Measurements from ENCODE around the gene EDIL3. TPM values are rescaled to one million over a fixed set of nuclear protein-coding genes. Genes with fewer than 3 reads are reported as not detected.

The EDIL3 gene
- total RNA-seq, 1 donor from 2014 or later, result 604 TPM

DNA sequence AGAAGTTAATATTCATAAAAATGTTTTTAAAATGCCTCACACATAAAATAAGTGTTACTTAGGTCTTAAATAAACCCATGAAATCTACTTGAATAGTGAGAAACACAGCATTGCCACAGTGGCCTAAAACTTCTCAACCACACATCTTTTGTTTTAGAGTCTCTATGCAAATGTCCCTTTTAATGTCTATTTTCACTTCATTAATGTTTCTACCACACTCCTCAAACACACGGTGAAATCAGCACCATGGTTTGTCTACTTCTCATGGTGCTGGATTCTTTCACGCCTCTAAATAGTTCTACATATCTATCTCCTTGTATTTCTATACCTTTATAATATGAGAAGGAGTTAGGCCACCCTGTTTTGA lies 111.2 kb downstream of the EDIL3 start:
- no peaks in the 10 kb centered on the region for H3K27me3 Mint-ChIP-seq (ENCODE audit: low read depth)
- TF ChIP-seq, protein P1, sequence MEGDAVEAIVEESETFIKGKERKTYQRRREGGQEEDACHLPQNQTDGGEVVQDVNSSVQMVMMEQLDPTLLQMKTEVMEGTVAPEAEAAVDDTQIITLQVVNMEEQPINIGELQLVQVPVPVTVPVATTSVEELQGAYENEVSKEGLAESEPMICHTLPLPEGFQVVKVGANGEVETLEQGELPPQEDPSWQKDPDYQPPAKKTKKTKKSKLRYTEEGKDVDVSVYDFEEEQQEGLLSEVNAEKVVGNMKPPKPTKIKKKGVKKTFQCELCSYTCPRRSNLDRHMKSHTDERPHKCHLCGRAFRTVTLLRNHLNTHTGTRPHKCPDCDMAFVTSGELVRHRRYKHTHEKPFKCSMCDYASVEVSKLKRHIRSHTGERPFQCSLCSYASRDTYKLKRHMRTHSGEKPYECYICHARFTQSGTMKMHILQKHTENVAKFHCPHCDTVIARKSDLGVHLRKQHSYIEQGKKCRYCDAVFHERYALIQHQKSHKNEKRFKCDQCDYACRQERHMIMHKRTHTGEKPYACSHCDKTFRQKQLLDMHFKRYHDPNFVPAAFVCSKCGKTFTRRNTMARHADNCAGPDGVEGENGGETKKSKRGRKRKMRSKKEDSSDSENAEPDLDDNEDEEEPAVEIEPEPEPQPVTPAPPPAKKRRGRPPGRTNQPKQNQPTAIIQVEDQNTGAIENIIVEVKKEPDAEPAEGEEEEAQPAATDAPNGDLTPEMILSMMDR (IDR thresholded peaks at IDR 0.05), result no peak
- no peak overlapping the region for H3K4me3 Mint-ChIP-seq (ENCODE audit: unreplicated experiment)
- DNase-seq (ENCODE audit: low spot score), result no peak
- H3K9me3 Mint-ChIP-seq (ENCODE audit: low read depth), result no peaks in the 10 kb centered on the region
- H3K36me3 Mint-ChIP-seq (ENCODE audit: low read depth), result no peaks in the 10 kb centered on the region
- peaks cover 71% of the 10 kb centered on the region for H3K4me1 Mint-ChIP-seq (ENCODE audit: low read depth)
- peak overlapping the region; percentile 94 for H3K27ac Mint-ChIP-seq (ENCODE audit: unreplicated experiment)

DNA sequence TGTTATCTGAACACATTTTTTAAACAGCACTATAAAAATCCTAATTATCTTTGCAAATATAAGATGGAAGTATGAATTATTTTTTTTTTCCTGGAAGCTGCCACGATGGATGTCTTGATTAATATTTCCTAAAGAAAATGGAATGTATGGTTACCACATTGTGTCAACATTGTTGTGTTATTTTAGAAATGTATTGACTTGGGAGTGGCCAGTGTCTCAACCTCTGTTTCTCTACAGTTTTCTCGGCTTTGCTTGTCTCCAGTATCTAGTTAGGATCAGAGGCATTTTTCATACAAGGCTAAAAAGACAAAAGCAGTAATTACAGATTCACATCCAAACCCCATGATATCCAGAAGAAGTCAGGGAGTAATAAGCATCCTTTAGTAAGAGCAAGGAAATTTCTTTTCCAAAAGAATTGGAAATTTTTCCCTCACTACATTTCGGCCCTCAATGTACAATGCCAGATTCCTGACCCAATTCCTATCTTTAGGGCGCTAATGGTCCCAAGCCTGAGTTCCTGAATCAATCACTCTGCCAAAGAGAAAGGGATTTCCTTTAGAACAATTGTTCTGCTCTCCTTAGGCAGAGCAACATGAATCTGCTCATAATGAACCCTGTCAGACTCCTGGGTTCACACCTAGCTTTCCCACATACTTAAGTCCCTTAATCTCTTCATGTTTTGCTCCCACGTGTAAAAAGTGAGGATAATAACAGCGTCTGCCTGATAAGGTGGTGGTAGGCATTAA lies 111.7 kb downstream of the EDIL3 start:
- peak overlapping the region; percentile 23 for H3K4me3 Mint-ChIP-seq (ENCODE audit: unreplicated experiment)
- no peaks in the 10 kb centered on the region for H3K36me3 Mint-ChIP-seq (ENCODE audit: low read depth)
- peak overlapping the region; percentile 94 for H3K27ac Mint-ChIP-seq (ENCODE audit: unreplicated experiment)
- H3K9me3 Mint-ChIP-seq (ENCODE audit: low read depth), result no peaks in the 10 kb centered on the region
- H3K4me1 Mint-ChIP-seq (ENCODE audit: low read depth), result peaks cover 71% of the 10 kb centered on the region
- H3K27me3 Mint-ChIP-seq (ENCODE audit: low read depth), result no peaks in the 10 kb centered on the region
- no peak for DNase-seq (ENCODE audit: low spot score)
- TF ChIP-seq, protein P1 (IDR thresholded peaks at IDR 0.05), result no peak

DNA sequence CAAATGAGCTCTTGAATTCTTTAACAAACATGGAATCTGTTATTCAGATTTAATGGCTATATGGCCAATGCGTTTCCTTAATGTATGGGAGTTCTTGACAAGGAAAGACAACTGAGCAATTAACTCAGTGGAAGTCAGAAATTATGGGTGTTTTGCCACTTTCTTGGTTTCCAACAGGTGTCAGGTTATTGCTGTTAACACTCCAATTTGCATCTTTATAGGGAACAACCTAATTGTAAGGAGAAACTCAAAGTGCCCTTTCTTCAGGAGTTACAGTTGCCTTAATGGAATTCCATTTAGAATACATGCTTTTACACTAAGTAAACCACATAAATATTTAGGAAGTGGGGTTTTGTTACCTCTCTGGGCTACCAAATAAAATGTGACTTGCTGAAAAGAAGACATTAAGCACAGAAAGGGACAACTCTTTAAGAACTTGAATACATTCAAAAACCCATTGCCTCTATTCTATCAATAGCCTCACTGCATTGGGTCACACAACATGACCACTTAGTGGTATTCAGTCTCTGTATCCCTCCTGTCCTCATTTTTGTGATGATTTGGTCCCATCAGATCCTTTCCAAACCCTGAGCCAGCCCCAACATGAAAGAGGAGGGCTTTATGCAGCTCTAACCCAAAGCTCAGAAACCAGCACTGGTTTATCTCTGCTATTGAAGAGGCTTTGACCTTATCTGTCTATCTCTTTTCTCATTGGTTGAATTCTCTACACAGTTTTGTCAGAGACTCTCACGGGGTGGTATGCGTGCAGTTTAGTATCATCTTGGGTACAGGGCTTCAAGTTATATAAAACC lies 118.7 kb downstream of the EDIL3 start:
- peak overlapping the region; percentile 17 for H3K27ac Mint-ChIP-seq (ENCODE audit: unreplicated experiment)
- no peaks in the 10 kb centered on the region for H3K9me3 Mint-ChIP-seq (ENCODE audit: low read depth)
- no peaks in the 10 kb centered on the region for H3K27me3 Mint-ChIP-seq (ENCODE audit: low read depth)
- H3K4me1 Mint-ChIP-seq (ENCODE audit: low read depth), result peaks cover 65% of the 10 kb centered on the region
- DNase-seq (ENCODE audit: low spot score), result no peak
- TF ChIP-seq, protein P1 (IDR thresholded peaks at IDR 0.05), result no peak
- H3K36me3 Mint-ChIP-seq (ENCODE audit: low read depth), result peaks cover 2% of the 10 kb centered on the region
- no peak overlapping the region for H3K4me3 Mint-ChIP-seq (ENCODE audit: unreplicated experiment)

DNA sequence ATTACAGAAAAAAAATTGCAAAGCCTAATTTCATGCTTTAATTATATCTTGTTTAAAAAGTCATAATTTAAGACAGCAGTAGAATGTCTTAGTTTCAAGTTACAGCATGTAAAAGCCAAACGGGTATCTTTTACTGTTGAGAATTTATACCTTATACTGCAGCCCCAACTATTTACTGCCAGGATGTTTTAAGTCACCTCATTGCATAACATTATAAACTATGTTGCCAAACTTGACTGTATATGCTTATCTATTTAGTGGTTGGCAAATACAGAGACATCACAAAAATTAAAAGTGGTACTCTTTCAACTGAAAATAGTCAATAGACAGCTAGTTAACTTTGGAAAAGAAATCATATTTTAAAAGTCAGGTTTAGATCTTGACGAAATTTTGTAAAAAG lies 119.5 kb downstream of the EDIL3 start:
- H3K4me1 Mint-ChIP-seq (ENCODE audit: low read depth), result peaks cover 70% of the 10 kb centered on the region
- peaks cover 2% of the 10 kb centered on the region for H3K36me3 Mint-ChIP-seq (ENCODE audit: low read depth)
- H3K9me3 Mint-ChIP-seq (ENCODE audit: low read depth), result no peaks in the 10 kb centered on the region
- H3K27ac Mint-ChIP-seq (ENCODE audit: unreplicated experiment), result no peak overlapping the region
- TF ChIP-seq, protein P1 (IDR thresholded peaks at IDR 0.05), result no peak
- no peak overlapping the region for H3K4me3 Mint-ChIP-seq (ENCODE audit: unreplicated experiment)
- DNase-seq (ENCODE audit: low spot score), result no peak
- H3K27me3 Mint-ChIP-seq (ENCODE audit: low read depth), result no peaks in the 10 kb centered on the region

DNA sequence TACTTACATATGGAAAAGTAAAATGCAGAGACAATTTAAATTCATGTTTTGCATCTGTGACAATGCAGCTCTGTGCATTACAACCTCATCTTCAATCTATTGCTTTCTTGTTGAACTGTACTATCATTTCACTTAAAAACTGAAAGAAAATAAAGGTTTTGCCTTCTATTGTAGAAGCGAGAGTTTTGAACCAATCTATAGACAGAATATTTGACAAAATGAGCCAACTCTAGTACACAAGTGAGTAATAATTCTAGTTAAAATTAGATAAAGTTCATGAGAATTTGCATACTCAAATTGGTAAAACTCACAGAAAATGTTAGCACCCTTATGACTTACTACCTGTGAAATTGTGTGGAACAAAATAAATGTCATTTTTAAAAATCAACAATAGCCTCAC lies 123.7 kb downstream of the EDIL3 start:
- H3K36me3 Mint-ChIP-seq (ENCODE audit: low read depth), result peaks cover 2% of the 10 kb centered on the region
- H3K27me3 Mint-ChIP-seq (ENCODE audit: low read depth), result no peaks in the 10 kb centered on the region
- TF ChIP-seq, protein P1 (IDR thresholded peaks at IDR 0.05), result no peak

More for the DNA sequence above, 123.7 kb downstream of the EDIL3 start:
- no peak for DNase-seq (ENCODE audit: low spot score)
- H3K4me3 Mint-ChIP-seq (ENCODE audit: unreplicated experiment), result no peak overlapping the region
- H3K27ac Mint-ChIP-seq (ENCODE audit: unreplicated experiment), result no peak overlapping the region
- H3K4me1 Mint-ChIP-seq (ENCODE audit: low read depth), result peaks cover 68% of the 10 kb centered on the region
- no peaks in the 10 kb centered on the region for H3K9me3 Mint-ChIP-seq (ENCODE audit: low read depth)
